PFSK-1 (cell line): ENCODE measurements around the gene ZNF668. TPM values are rescaled to one million over a fixed set of nuclear protein-coding genes. Genes with fewer than 3 reads are reported as not detected.

Experiments used
- FOXP2 ChIP-seq: optimal IDR thresholded peaks from 2 replicates; pipeline ENCODE3; 2011; ENCODE audit warnings: borderline replicate concordance, control low read depth, inconsistent platforms; ENCODE audit not compliant: insufficient read depth; ENCODE audit errors: extremely low read length, extremely low read depth
- POLR2AphosphoS5 ChIP-seq: IDR thresholded peaks from 2 replicates; pipeline ENCODE4 v1.6.1; 2012; ENCODE audit warnings: low read depth, mild to moderate bottlenecking, control low read depth, low read length, moderate library complexity
- SIN3A ChIP-seq: IDR thresholded peaks from 2 replicates; pipeline ENCODE4 v1.6.1; 2012; ENCODE audit warnings: mild to moderate bottlenecking, low read length, moderate library complexity, borderline replicate concordance; ENCODE audit not compliant: insufficient read depth
- TAF1 ChIP-seq: IDR thresholded peaks from 2 replicates; pipeline ENCODE4 v1.6.1; 2012; ENCODE audit warnings: low read length, control low read depth, borderline replicate concordance; ENCODE audit not compliant: insufficient read depth
- polyA plus RNA-seq: library from polyadenylated mRNA; unstranded; fragments of >200 nt; gene quantifications from one replicate; pipeline ENCODE4 v1.2.1, GENCODE V29; 2012; ENCODE audit warnings: low read depth, missing spikeins; ENCODE audit not compliant: insufficient read length
- TF ChIP-seq, protein P1 (sequence below), 2 experiments: IDR thresholded peaks; 2 replicates each; pipeline versions ENCODE4 v1.6.1 to v1.8.0; 2011 to 2012; ENCODE audit warnings: low read depth in 2 of 2, low read length in 2 of 2, control low read depth in 1 of 2, inconsistent platforms in 1 of 2, mild to moderate bottlenecking in 1 of 2, moderate library complexity in 1 of 2; ENCODE audit not compliant: insufficient read depth in 1 of 2

ZNF668 gene
- 10.6 TPM for polyA plus RNA-seq

GRCh38 chr16:31073970-31074813 is at the start of gene ZNF668, which contains the start of gene ZNF646:
TSS of gene ZNF668 (minus strand) at chr16:31074240. CDS start at chr16:31064459, 9,781 bp downstream.
TSS of gene ZNF646 (plus strand) at chr16:31074422. CDS start at chr16:31076325, 1,903 bp downstream.
- TF ChIP-seq POLR2AphosphoS5 (peak; percentile 90; the same call in 1 of the 2 replicates), SIN3A (peak; percentile 25; the same call in 1 of the 2 replicates), FOXP2 (peak; percentile 60), TAF1 (peak; percentile 87; the same call in 1 of the 2 replicates)
- TF ChIP-seq, protein P1, sequence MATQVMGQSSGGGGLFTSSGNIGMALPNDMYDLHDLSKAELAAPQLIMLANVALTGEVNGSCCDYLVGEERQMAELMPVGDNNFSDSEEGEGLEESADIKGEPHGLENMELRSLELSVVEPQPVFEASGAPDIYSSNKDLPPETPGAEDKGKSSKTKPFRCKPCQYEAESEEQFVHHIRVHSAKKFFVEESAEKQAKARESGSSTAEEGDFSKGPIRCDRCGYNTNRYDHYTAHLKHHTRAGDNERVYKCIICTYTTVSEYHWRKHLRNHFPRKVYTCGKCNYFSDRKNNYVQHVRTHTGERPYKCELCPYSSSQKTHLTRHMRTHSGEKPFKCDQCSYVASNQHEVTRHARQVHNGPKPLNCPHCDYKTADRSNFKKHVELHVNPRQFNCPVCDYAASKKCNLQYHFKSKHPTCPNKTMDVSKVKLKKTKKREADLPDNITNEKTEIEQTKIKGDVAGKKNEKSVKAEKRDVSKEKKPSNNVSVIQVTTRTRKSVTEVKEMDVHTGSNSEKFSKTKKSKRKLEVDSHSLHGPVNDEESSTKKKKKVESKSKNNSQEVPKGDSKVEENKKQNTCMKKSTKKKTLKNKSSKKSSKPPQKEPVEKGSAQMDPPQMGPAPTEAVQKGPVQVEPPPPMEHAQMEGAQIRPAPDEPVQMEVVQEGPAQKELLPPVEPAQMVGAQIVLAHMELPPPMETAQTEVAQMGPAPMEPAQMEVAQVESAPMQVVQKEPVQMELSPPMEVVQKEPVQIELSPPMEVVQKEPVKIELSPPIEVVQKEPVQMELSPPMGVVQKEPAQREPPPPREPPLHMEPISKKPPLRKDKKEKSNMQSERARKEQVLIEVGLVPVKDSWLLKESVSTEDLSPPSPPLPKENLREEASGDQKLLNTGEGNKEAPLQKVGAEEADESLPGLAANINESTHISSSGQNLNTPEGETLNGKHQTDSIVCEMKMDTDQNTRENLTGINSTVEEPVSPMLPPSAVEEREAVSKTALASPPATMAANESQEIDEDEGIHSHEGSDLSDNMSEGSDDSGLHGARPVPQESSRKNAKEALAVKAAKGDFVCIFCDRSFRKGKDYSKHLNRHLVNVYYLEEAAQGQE (IDR thresholded peaks at IDR 0.05; ENCODE audit: insufficient read depth in 1 of 2, low read depth in 2 of 2, low read length in 2 of 2): no peak

GRCh38 chr16:31120129-31120528 is 46.1 kb upstream of the ZNF668 start:
- TF ChIP-seq POLR2AphosphoS5 (no peak), FOXP2 (no peak), TAF1 (no peak), SIN3A (no peak)
- TF ChIP-seq, protein P1 (IDR thresholded peaks at IDR 0.05; ENCODE audit: insufficient read depth in 1 of 2, low read depth in 2 of 2, low read length in 2 of 2): no peak

- TF ChIP-seq POLR2AphosphoS5 (no peak), FOXP2 (no peak), SIN3A (no peak), TAF1 (no peak)
- TF ChIP-seq, protein P1 (IDR thresholded peaks at IDR 0.05; ENCODE audit: insufficient read depth in 1 of 2, low read depth in 2 of 2, low read length in 2 of 2): no peak
Measured at GRCh38 chr16:31118223-31119155, 44.4 kb upstream of the ZNF668 start.

GRCh38 chr16:31117384-31118222 is 43.6 kb upstream of the ZNF668 start, which contains the start of gene KAT8:
TSS of gene KAT8 (plus strand) at chr16:31117664. CDS start at chr16:31117682, 18 bp downstream.
- TF ChIP-seq POLR2AphosphoS5 (peak; percentile 75), TAF1 (peak; percentile 95), SIN3A (no peak)

- TF ChIP-seq SIN3A (no peak), FOXP2 (no peak), TAF1 (no peak), POLR2AphosphoS5 (0 out of 2 replicates have a peak, but pooled peaks have one; percentile 26)
- TF ChIP-seq, protein P1 (IDR thresholded peaks at IDR 0.05; ENCODE audit: insufficient read depth in 1 of 2, low read depth in 2 of 2, low read length in 2 of 2): no peak
Measured at GRCh38 chr16:31114468-31114867, 40.4 kb upstream of the ZNF668 start.
